GM19438 (cell line): Measurements from ENCODE around the gene CELF4.

Experiments used
- ATAC-seq: cut with Tn5 transposase; IDR thresholded peaks from one replicate; pipeline ENCODE4 v1.9.1; 2021; ENCODE audit warnings: low read depth; ENCODE audit not compliant: unreplicated experiment

CELF4 gene

GRCh38 chr18:37425222-37425621 is 140.4 kb downstream of the CELF4 start:
- ATAC-seq: no peak

- no peak for ATAC-seq
Observed at GRCh38 chr18:37424507-37424906, 141.1 kb downstream of the CELF4 start.

- no peak for ATAC-seq
Observed at GRCh38 chr18:37422596-37422995, 143.0 kb downstream of the CELF4 start.

- no peak for ATAC-seq
Observed at GRCh38 chr18:37422116-37422515, 143.5 kb downstream of the CELF4 start.

- ATAC-seq: no peak
Observed at GRCh38 chr18:37421341-37422077, 144.1 kb downstream of the CELF4 start.

- no peak for ATAC-seq
Observed at GRCh38 chr18:37420315-37420880, 145.2 kb downstream of the CELF4 start.

GRCh38 chr18:37419866-37420265 is 145.7 kb downstream of the CELF4 start:
- no peak for ATAC-seq

GRCh38 chr18:37419315-37419714 is 146.3 kb downstream of the CELF4 start:
- no peak for ATAC-seq

GRCh38 chr18:37414816-37415215 is 150.8 kb downstream of the CELF4 start:
- no peak for ATAC-seq

GRCh38 chr18:37412829-37413228 is 152.8 kb downstream of the CELF4 start:
- ATAC-seq: no peak

GRCh38 chr18:37412333-37412732 is 153.3 kb downstream of the CELF4 start:
- no peak for ATAC-seq

- ATAC-seq: no peak
Observed at GRCh38 chr18:37409878-37410277, 155.7 kb downstream of the CELF4 start.

GRCh38 chr18:37408676-37409265 is 156.8 kb downstream of the CELF4 start:
- ATAC-seq: no peak

GRCh38 chr18:37407571-37407970 is 158.0 kb downstream of the CELF4 start:
- no peak for ATAC-seq

- ATAC-seq: no peak
Observed at GRCh38 chr18:37405772-37406171, 159.8 kb downstream of the CELF4 start.

- ATAC-seq: no peak
Observed at GRCh38 chr18:37405229-37405628, 160.4 kb downstream of the CELF4 start.

GRCh38 chr18:37403788-37404187 is 161.8 kb downstream of the CELF4 start:
- no peak for ATAC-seq

GRCh38 chr18:37403100-37403781 is 162.4 kb downstream of the CELF4 start:
- ATAC-seq: no peak

GRCh38 chr18:37402735-37403099 is 162.9 kb downstream of the CELF4 start:
- no peak for ATAC-seq

- no peak for ATAC-seq
Observed at GRCh38 chr18:37400802-37401201, 164.8 kb downstream of the CELF4 start.

- no peak for ATAC-seq
Observed at GRCh38 chr18:37398248-37398920, 167.2 kb downstream of the CELF4 start.
